Stomach (tissue), 9 donors: ENCODE results near the gene SFN. TPM values are rescaled to one million over a fixed set of nuclear protein-coding genes. Genes with fewer than 3 reads are reported as not detected.

Source experiments
- DNase-seq, 2 donors: peaks; one replicate each; pipeline versions ENCODE4 v3.0.0 to v3.0.0-alpha.2; 2013 to 2019
- H3K27ac ChIP-seq, 5 donors: fragments of 200-600 bp in 4 of 5; sonication (generic) in 4 of 5; one replicate each; pipeline ENCODE4 v1.5.1; 2013 to 2019; ENCODE audit warnings: mild to moderate bottlenecking in 1 of 5, moderate library complexity in 1 of 5
- H3K27me3 ChIP-seq, 3 donors: fragments of 200-600 bp; sonication (generic); one replicate each; pipeline ENCODE4 v1.5.1; 2017 to 2019; ENCODE audit warnings: mixed run types in 1 of 3
- H3K36me3 ChIP-seq, 4 donors: fragments of 200-600 bp; sonication (generic); 1 replicate in 3 of 4; 2 replicates in 1 of 4; pipeline ENCODE4 v1.5.1; 2016 to 2019
- H3K4me1 ChIP-seq, 4 donors: fragments of 200-600 bp; sonication (generic); one replicate each; pipeline ENCODE4 v1.5.1; 2016 to 2019
- H3K4me3 ChIP-seq, 4 donors: fragments of 200-600 bp; sonication (generic) in 3 of 4; one replicate each; pipeline ENCODE4 v1.5.1; 2016 to 2019; ENCODE audit warnings: mild to moderate bottlenecking in 1 of 4
- H3K9me3 ChIP-seq, 4 donors: fragments of 200-600 bp; sonication (generic); one replicate each; pipeline ENCODE4 v1.5.1; 2016 to 2019
- CTCF ChIP-seq, 7 experiments: fragments of 450-650 bp in 4 of 7; fragments of 200-600 bp in 3 of 7; sonication (generic) in 3 of 7; IDR thresholded peaks; one replicate each; pipeline ENCODE4 v1.5.1; 2016 to 2019; ENCODE audit warnings: antibody characterized with exemption in 7 of 7, control low read depth in 2 of 7, mild to moderate bottlenecking in 1 of 7
- EP300 ChIP-seq: sonication (generic); formaldehyde crosslinking; IDR thresholded peaks from one replicate; pipeline ENCODE4 v1.6.1; 2017; ENCODE audit warnings: antibody characterized with exemption
- POLR2A ChIP-seq, 4 donors: fragments of 450-650 bp; IDR thresholded peaks; one replicate each; pipeline ENCODE4 v1.6.1; 2016; ENCODE audit warnings: antibody characterized with exemption in 4 of 4, control low read depth in 2 of 4, mild to moderate bottlenecking in 1 of 4, moderate library complexity in 1 of 4
- POLR2AphosphoS5 ChIP-seq, 3 donors: sonication (generic); formaldehyde crosslinking; IDR thresholded peaks; one replicate each; pipeline ENCODE4 v1.6.1; 2016; ENCODE audit warnings: antibody characterized with exemption in 3 of 3
- WGBS, 5 donors: extraction: QIAGEN DNeasy Blood & Tissue Kit in 3 of 5; methylation state at CpG; one replicate each; pipeline versions ENCODE4 v1.1.5 to v1.1.7; 2013 to 2018; 5-methylcytosine and 5-hydroxymethylcytosine counted together
- intact Hi-C: fragments of 100-400 bp; cut with DNase I; formaldehyde crosslinking; loops from one replicate; pipeline ENCODE4 v1.15.1; 2023; ENCODE audit warnings: low total_unique reads
- polyA plus RNA-seq, 3 donors: library from polyadenylated mRNA; stranded (reverse); fragments of 200-250 nt; gene quantifications; one replicate each; pipeline ENCODE4 v1.2.3, GENCODE V29; 2013
- small RNA-seq, 4 donors: library from RNA; depleted of rRNA; stranded (forward); fragments of <200 nt; gene quantifications; one replicate each; pipeline ENCODE3, GENCODE V24; 2016
- total RNA-seq, 5 donors: library from RNA; depleted of rRNA; stranded (reverse); fragments of >200 nt; gene quantifications; one replicate each; pipeline versions ENCODE4 v1.1.0 to v1.2.3, GENCODE V29; 2014 to 2016
- donor health status: healthy with polysubstance abuse.
- donor health status: Bipolar disorder and iron deficiency.
- donor health status: healthy.

Gene SFN
- total and polyA plus RNA-seq, 8 donors: 17.4 to 410 (median 81.2) TPM

GRCh38 chr1:26910343-26911160 is 47.6 kb downstream of the SFN start:
- peak in 1 of 2 donors; percentile 64 for DNase-seq
- H3K4me3 ChIP-seq: peak overlapping the region in 1 of 4 donors; percentile 45
- H3K9me3 ChIP-seq: no peaks in the 10 kb centered on the region
- no peaks in the 10 kb centered on the region for H3K36me3 ChIP-seq
- H3K4me1 ChIP-seq: peaks cover 20 to 34% (median 28%) of the 10 kb centered on the region in 4 donors
- intact Hi-C loops: no loop called here
- TF ChIP-seq POLR2AphosphoS5 (IDR thresholded peaks at IDR 0.05): peak in 1 of 3 donors; percentile 22
- no peak for TF ChIP-seq POLR2A (IDR thresholded peaks at IDR 0.05)
- WGBS, 5 donors: 31 to 62% (median 41%) methylated on average over 3 to 4 of the region's 4 CpGs
- H3K27ac ChIP-seq: peak overlapping the region; percentile 69 to 93 (median 87)
- no peaks in the 10 kb centered on the region for H3K27me3 ChIP-seq

DNA sequence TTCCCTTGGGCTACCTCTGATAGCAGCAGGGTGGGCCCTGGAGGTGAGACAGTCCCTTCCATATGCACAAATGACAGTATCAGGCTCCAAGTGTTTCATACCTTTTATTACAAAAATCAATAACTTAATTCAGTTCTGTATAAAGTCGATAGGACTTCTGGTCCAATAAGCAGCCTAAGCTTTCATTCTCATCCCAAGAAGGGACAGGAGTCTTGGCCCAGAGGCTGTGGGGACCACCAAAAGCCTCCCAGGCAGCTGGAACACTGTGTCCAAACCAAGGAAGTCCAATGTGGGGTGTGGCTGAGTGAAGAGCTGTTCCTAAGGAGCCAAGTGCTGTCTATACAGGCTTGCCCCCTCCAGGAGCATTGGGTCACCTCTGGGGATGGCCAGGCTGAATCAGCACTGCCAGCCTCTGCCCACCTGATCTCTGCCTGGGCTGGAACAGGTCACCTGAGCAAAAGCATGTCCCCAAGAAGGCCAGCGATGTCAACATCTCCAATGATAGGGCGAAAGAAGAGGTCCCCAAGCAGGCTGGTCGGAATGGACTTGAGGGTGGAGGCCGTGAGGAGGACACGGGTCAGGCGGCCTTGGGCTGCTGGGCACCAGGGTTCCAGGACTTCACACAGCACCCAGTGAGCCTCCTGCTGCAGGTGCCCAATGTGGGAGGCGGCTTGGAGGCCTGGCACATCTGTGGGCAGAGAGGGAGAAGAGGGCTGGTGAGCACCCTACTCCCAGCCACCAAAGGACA is 48.6 kb downstream of the SFN start:
- H3K36me3 ChIP-seq: no peaks in the 10 kb centered on the region
- H3K27ac ChIP-seq: peak overlapping the region; percentile 69 to 93 (median 87)
- H3K27me3 ChIP-seq: no peaks in the 10 kb centered on the region
- intact Hi-C loops: no loop called here
- peaks cover 25 to 38% (median 32%) of the 10 kb centered on the region in 4 donors for H3K4me1 ChIP-seq
- WGBS, 5 donors: 22 to 75% (median 44%) methylated on average over 8 of the region's 8 CpGs
- no peak for DNase-seq
- H3K4me3 ChIP-seq: peak overlapping the region in 3 of 4 donors; percentile 32 to 45 (median 44)
- TF ChIP-seq CTCF (IDR thresholded peaks at IDR 0.05) (no peak), EP300 (no peak), POLR2A (IDR thresholded peaks at IDR 0.05) (no peak), POLR2AphosphoS5 (IDR thresholded peaks at IDR 0.05) (no peak)
- H3K9me3 ChIP-seq: no peaks in the 10 kb centered on the region

GRCh38 chr1:26912147-26912490 is 49.2 kb downstream of the SFN start:
- peaks cover 25 to 38% (median 33%) of the 10 kb centered on the region in 4 donors for H3K4me1 ChIP-seq
- no peak for TF ChIP-seq EP300
- TF ChIP-seq CTCF (IDR thresholded peaks at IDR 0.05): no peak
- no peak for TF ChIP-seq POLR2A (IDR thresholded peaks at IDR 0.05)
- no peak for TF ChIP-seq POLR2AphosphoS5 (IDR thresholded peaks at IDR 0.05)
- 15 to 42% (median 30%) methylated on average over 2 of the region's 2 CpGs for whole genome bisulfite sequencing, 5 donors
- peak overlapping the region; percentile 32 to 45 (median 41) for H3K4me3 ChIP-seq
- peak overlapping the region; percentile 70 to 93 (median 89) for H3K27ac ChIP-seq
- DNase-seq: no peak
- intact Hi-C loops: no loop called here
- no peaks in the 10 kb centered on the region for H3K27me3 ChIP-seq
- H3K36me3 ChIP-seq: no peaks in the 10 kb centered on the region
- H3K9me3 ChIP-seq: no peaks in the 10 kb centered on the region

DNA sequence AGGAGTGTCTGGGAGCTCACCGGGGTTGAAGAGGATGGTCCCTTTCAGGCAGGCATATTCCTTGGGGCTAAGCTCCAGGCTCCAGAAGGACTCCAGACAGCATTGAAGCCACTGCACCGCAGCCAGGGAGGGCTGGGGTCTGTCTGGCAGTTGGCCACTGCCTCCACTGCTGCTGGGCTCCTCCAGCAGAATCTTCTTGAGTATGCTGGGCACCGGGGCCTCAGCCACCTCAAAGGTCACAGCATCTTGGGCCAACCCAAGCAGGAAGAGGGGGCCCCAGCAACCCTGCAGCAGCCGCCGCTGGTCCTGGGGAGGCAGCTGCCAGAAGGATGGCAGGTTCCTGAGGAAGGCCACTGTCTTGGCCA is 50.4 kb downstream of the SFN start:
- no peak for TF ChIP-seq POLR2A (IDR thresholded peaks at IDR 0.05)
- no peak for TF ChIP-seq CTCF (IDR thresholded peaks at IDR 0.05)
- no peak for TF ChIP-seq EP300
- no peak for TF ChIP-seq POLR2AphosphoS5 (IDR thresholded peaks at IDR 0.05)
- 26 to 43% (median 29%) methylated on average over 4 to 5 of the region's 5 CpGs for WGBS, 5 donors
- peak overlapping the region; percentile 32 to 45 (median 41) for H3K4me3 ChIP-seq
- no peaks in the 10 kb centered on the region for H3K9me3 ChIP-seq
- H3K27ac ChIP-seq: peak overlapping the region; percentile 83 to 93 (median 89)
- H3K4me1 ChIP-seq: peaks cover 25 to 36% (median 32%) of the 10 kb centered on the region in 4 donors
- no peaks in the 10 kb centered on the region for H3K27me3 ChIP-seq
- intact Hi-C loops: no loop called here
- H3K36me3 ChIP-seq: no peaks in the 10 kb centered on the region
- no peak for DNase-seq

Small RNA genes within 50 kb of the gene (small RNA-seq; reads per million reads assigned to genes)
- 0 reads per million in 4 donors for gene RN7SL165P

Other genes starting within 250 kb of the SFN start
- gene ARID1A, start 167.1 kb upstream of the SFN start, total RNA-seq: 10 to 100 TPM; 42.9 to 74.2 (median 50.1) TPM
- 10 to 100 TPM in 2 of 3 donors, 1 to 10 TPM in 1; 9.9 to 10.8 (median 10.4) TPM for gene ARID1A, start 167.1 kb upstream of the SFN start, polyA plus RNA-seq
- gene PIGV, start 75.2 kb upstream of the SFN start, total RNA-seq: 10 to 100 TPM in 2 of 5 donors, 1 to 10 TPM in 1, under 1 TPM in 1, not detected in 1; 0.87 to 30.8 (median 8.7) TPM
- 1 to 10 TPM; 3.4 to 7.5 (median 6.4) TPM for gene PIGV, start 75.2 kb upstream of the SFN start, polyA plus RNA-seq
- gene ZDHHC18, start 36.5 kb upstream of the SFN start, total RNA-seq: 10 to 100 TPM in 3 of 5 donors, 1 to 10 TPM in 2; 5.2 to 81.7 (median 13.3) TPM
- 1 to 10 TPM; 6.3 to 9.0 (median 6.7) TPM for gene ZDHHC18, start 36.5 kb upstream of the SFN start, polyA plus RNA-seq
- gene GPN2, start 27.1 kb downstream of the SFN start, total RNA-seq: 10 to 100 TPM in 2 of 5 donors, 1 to 10 TPM in 3; 5.4 to 66.3 (median 9.9) TPM
- 10 to 100 TPM; 11.2 to 20.6 (median 15.6) TPM for gene GPN2, start 27.1 kb downstream of the SFN start, polyA plus RNA-seq
- 10 to 100 TPM in 3 of 5 donors, 1 to 10 TPM in 2; 3.1 to 42.0 (median 10.3) TPM for gene GPATCH3, start 37.3 kb downstream of the SFN start, total RNA-seq
- gene GPATCH3, start 37.3 kb downstream of the SFN start, polyA plus RNA-seq: 10 to 100 TPM; 13.5 to 21.8 (median 18.3) TPM
- gene NR0B2, start 50.8 kb downstream of the SFN start, total RNA-seq: 10 to 100 TPM in 2 of 5 donors, 1 to 10 TPM in 1, not detected in 2; 8.3 to 31.2 (median 21.7) TPM
- gene NR0B2, start 50.8 kb downstream of the SFN start, polyA plus RNA-seq: 10 to 100 TPM; 10.7 to 63.3 (median 39.1) TPM
- gene NUDC, start 58.6 kb downstream of the SFN start, total RNA-seq: 10 to 100 TPM; 20.0 to 88.1 (median 33.5) TPM
- 10 to 100 TPM; 58.6 to 80.6 (median 71.7) TPM for gene NUDC, start 58.6 kb downstream of the SFN start, polyA plus RNA-seq
- gene KDF1, start 97.3 kb downstream of the SFN start, total RNA-seq: 10 to 100 TPM in 2 of 5 donors, 1 to 10 TPM in 3; 2.9 to 21.6 (median 7.1) TPM
- gene KDF1, start 97.3 kb downstream of the SFN start, polyA plus RNA-seq: 10 to 100 TPM; 13.6 to 15.3 (median 14.5) TPM
- gene TRNP1, start 130.5 kb downstream of the SFN start, total RNA-seq: 100 to 1,000 TPM in 1 of 5 donors, 10 to 100 TPM in 3, 1 to 10 TPM in 1; 1.7 to 188 (median 40.0) TPM
- 100 to 1,000 TPM; 121 to 216 (median 183) TPM for gene TRNP1, start 130.5 kb downstream of the SFN start, polyA plus RNA-seq
- 10 to 100 TPM in 2 of 5 donors, 1 to 10 TPM in 3; 1.8 to 33.0 (median 5.5) TPM for gene TENT5B, start 149.7 kb downstream of the SFN start, total RNA-seq
- 10 to 100 TPM in 1 of 3 donors, 1 to 10 TPM in 2; 1.7 to 27.5 (median 3.9) TPM for gene TENT5B, start 149.7 kb downstream of the SFN start, polyA plus RNA-seq